Stimulated activated CD8-positive, alpha-beta memory T cell treated with anti-CD3 and anti-CD28 coated beads, Interleukin-4, amount 100 ng/mL, for 4 hours (primary cell): ENCODE measurements around the gene TBC1D24.
"Not testable (repeated sequence)": the region's sequence is repeated elsewhere in the genome, so short reads cannot be mapped to it uniquely, and the experiment has no call there.

Experiments used
- DNase-seq, 2 donors: peaks; one replicate each; pipeline ENCODE4 v3.0.0-alpha.2; 2020; ENCODE audit warnings: low read depth in 2 of 2, low spot score in 1 of 2

Gene TBC1D24

DNA sequence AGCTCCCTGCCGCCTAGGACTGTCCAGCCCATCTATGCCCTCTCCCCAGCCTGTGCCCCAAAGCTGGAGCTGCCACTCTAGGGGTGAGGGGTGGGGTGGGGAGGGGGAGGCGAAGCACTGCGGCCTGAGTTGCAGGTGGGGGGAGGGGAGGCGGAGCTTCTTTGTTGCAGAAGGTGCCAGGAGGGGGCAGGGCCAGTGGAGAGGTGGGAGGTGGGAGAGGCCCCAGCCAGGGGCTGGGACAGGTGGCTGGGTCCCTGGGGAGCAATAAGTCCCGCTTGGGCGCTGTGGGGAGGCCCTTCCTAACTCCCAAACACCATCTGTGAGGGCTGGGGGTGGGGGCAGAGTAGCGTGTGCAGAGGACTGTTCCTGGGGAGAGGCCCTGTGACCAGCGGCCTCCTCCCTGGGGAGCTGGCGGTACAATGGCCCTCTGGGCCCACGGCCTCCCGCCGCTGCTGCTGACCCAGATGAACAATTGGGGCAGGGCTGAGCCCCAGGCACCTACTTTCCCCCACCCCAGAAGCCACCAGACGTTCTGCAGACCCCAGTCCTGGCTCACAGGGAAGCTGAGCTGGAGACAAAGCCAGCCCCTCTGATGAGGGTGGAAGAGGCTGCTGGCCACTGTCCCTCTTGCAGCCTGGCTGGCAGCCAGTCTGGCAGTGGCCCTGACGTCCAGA is 6.1 kb upstream of the TBC1D24 start:
- DNase-seq = no peak

DNA sequence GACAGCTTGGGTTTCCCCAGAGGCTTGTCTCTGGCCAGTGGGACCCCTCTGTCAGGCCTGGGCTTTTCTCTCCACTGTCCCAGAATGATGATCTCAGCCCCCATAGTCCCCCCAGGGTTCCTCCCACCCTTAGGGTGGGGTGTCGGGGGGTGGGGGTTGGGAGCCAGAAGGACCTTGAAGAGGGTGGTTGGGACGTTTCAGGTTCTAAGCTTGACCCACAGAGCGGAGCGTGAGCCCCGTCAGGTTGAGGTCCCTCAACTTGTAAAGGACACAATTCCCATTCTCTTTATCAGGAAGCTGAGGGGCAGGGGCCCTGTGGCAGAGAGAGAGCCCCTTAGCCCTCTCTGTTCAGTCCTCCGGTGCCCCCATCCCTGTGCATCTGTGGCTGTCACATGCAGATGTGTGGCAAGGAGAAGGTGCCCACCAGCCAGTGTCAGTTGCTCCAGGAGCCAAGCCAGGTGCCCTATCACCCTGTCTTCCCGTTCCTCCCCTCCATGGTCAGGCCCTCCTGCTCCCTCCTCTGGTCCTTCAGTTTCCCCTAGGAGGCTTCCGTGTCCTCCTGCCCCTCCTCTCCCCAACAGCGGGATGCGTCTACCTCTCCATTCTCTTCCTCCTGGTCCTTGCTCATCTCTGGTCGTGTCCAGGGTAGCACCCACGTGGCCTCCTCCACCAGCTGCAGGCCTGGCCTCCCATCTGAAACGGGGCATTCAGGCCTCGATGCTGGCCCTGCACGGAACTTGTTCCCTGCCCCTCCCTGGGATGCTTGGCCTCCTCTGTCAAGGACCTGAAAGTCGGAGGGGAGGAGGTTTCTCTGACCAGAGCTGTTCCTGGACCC is 5.3 kb upstream of the TBC1D24 start:
- DNase-seq = no peak

DNA sequence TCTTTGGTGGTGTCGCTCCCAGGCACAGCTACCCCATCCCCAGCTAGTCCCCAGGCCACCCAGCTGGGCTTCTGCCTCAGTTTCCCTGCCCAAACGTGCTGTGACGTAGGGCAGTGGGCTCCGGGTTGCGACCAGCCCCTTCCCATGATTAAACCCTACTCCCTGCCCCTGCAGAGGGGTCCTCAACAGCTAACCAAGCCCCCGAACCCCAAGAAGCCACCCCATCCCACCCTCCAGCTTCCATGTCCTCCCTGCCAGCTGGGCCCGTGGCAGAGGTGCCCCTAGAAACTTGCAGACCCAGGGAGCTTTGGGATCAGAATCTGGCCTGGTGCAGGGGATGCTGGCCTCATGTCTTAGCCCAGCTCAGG is 4.7 kb upstream of the TBC1D24 start:
- no peak for DNase-seq

DNA sequence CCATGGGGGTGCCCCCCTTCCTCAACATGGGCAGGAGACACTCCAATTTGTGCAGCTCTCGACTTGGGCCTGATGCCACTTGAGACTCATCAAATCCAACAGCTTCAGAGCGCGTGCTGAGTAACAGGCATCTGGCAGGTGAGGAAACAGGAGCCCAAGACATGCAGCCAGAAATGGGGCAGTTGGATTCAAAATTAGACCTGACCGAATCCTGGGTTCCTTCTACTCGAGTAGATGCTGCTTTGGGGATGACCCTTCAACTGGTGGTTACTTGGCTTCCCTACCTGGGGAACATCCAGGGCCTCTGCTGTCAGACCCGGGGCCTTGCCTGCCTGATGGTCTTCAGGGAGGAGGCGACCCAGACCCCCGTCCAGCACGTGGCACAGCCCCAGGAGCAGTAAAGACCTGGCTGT is 4.3 kb upstream of the TBC1D24 start:
- no peak for DNase-seq

DNA sequence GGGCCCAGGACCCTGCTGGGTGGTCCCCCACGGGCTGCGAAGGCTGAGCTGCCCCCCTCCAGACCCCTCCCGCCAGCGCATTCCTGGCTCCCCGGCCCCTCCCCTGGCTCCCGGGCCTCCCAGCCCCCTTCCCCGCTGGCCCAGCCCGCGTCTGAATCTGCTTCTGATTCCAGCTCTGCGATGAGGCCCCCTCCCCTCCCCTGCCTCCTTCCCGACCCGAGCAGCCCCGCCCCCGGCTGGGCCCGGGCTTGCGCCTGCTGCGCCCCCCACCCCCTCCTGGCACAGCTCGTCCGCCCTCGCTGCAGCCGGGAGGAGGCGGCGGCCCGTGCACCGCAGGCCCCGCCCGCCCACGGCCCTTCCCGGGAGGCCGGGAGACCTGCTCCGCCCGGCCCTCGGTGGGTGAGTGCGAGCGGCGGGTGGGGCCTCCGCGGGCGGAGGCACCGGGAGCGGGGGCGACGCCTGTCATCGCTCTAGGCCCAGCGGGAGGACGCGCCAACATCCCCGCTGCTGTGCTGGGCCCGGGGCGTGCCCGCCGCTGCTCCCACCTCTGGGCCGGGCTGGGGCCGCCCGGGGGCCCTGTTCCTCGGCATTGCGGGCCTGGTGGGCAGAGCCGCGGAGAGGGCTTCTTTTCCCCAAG is 3.8 kb upstream of the TBC1D24 start, which contains the start of gene NTN3:
TSS of gene NTN3 (plus strand) at position 282 of the 637 bp plus-strand sequence. CDS start 405 bp downstream, outside the sequence.
- DNase-seq = no peak

- DNase-seq = no peak
These were observed 3.1 kb upstream of the TBC1D24 start for GRCh38 chr16:2471653-2472487.

DNA sequence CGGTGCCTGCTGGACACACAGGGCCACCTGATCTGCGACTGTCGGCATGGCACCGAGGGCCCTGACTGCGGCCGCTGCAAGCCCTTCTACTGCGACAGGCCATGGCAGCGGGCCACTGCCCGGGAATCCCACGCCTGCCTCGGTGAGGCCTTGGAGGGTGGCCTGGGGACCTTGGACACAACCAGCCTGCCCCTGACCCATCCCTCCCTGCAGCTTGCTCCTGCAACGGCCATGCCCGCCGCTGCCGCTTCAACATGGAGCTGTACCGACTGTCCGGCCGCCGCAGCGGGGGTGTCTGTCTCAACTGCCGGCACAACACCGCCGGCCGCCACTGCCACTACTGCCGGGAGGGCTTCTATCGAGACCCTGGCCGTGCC is 2.5 kb upstream of the TBC1D24 start:
- DNase-seq = no peak

GRCh38 chr16:2472885-2473445 is 2.0 kb upstream of the TBC1D24 start:
- no peak for DNase-seq

- no peak for DNase-seq
These were observed 1.4 kb upstream of the TBC1D24 start for GRCh38 chr16:2473446-2473926.

GRCh38 chr16:2473999-2474876 is 689 bp upstream of the TBC1D24 start:
- peak; percentile 18 to 34 for DNase-seq

- no peak for DNase-seq
These were observed 752 bp downstream of the TBC1D24 start for GRCh38 chr16:2475413-2476344.

- DNase-seq = no peak
These were observed 1.4 kb downstream of the TBC1D24 start for GRCh38 chr16:2476345-2476720.

GRCh38 chr16:2476741-2477140 is 1.8 kb downstream of the TBC1D24 start:
- DNase-seq = no peak

GRCh38 chr16:2477327-2477726 is 2.4 kb downstream of the TBC1D24 start:
- no peak for DNase-seq

GRCh38 chr16:2478279-2478678 is 3.4 kb downstream of the TBC1D24 start:
- no peak for DNase-seq

DNA sequence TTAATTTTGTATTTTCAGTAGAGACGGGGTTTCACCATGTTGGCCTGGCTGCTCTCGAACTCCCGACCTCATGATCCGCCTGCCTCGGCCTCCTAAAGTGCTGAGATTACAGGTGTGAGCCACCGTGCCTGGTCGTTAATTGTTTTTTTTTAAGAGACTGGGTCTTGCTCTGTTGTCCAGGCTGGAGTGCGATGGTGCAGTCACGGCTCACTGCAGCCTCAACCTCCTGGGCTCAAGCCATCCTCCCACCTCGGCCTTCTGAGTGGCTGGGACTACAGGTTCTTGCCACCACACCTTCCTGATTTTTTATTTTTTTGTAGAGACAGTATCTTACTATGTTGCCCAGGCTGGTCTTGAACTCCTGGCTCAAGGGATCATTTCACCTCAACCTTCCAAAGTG is 5.1 kb downstream of the TBC1D24 start:
- not testable (repeated sequence) for DNase-seq

DNA sequence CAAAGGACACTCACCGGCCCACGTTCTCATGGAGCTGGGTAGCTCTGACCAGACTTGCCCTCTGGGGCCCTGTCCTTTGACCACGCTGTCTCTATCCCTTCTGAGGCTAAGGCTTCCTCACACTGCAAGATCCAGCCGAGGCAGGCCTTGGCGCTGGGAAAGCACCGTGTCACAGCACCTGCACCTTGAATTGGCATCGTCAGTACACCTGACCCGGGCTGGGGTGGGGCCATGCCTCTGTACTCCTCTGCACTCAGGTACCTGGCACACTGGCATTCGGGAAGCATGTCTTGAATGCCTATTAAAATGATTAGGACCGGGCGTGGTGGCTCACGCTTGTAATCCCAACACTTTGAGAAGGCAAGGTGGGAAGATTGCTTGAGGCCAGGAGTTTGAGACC is 6.0 kb downstream of the TBC1D24 start:
- no peak for DNase-seq

DNA sequence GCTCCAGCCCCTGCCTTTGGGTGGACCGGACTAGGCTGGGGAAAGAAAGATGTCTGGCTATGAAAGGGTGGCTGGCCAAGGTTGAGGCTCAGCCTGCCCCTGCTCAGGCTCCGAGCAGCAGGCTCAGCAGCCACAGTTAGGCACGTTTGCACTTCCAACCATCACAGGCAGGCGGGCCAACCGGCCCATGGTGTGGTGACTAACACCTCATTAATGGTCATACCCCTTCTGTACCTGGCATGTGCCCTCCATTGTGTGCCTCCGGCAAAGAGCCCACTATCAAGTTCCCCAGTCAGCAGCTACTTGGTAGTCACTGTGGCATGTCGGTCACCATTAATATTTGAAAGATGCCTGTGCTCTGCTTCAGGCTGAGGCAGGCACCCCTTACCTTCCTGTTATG is 6.7 kb downstream of the TBC1D24 start:
- DNase-seq = no peak

GRCh38 chr16:2482249-2482648 is 7.3 kb downstream of the TBC1D24 start:
- no peak for DNase-seq
